Measurements from ENCODE around the gene TMEM254. TPM values are rescaled to one million over a fixed set of nuclear protein-coding genes. Genes with fewer than 3 reads are reported as not detected.
"Not testable (repeated sequence)": the region's sequence is repeated elsewhere in the genome, so short reads cannot be mapped to it uniquely, and the experiment has no call there.

Gene TMEM254
- polyA plus RNA-seq, 2 of the 4 experiments (the other 2 are of a cell fraction) = 20.4 to 38.9 TPM

- TF ChIP-seq CBX2 (IDR thresholded peaks at IDR 0.05; ENCODE audit: borderline replicate concordance, low read depth) = no peak
- no peak for TF ChIP-seq CTCF (IDR thresholded peaks at IDR 0.05)
- TF ChIP-seq KDM5A (IDR thresholded peaks at IDR 0.05) = no peak
- TF ChIP-seq MAX (IDR thresholded peaks at IDR 0.05) = no peak
- TF ChIP-seq, protein P1, sequence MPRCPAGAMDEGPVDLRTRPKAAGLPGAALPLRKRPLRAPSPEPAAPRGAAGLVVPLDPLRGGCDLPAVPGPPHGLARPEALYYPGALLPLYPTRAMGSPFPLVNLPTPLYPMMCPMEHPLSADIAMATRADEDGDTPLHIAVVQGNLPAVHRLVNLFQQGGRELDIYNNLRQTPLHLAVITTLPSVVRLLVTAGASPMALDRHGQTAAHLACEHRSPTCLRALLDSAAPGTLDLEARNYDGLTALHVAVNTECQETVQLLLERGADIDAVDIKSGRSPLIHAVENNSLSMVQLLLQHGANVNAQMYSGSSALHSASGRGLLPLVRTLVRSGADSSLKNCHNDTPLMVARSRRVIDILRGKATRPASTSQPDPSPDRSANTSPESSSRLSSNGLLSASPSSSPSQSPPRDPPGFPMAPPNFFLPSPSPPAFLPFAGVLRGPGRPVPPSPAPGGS (IDR thresholded peaks at IDR 0.05) = no peak
- no peak for TF ChIP-seq EHMT2 (IDR thresholded peaks at IDR 0.05; ENCODE audit: low read depth)
- no peak for TF ChIP-seq TFCP2L1 (CRISPR knock-in tag; IDR thresholded peaks at IDR 0.05)
- TF ChIP-seq BHLHE40 (IDR thresholded peaks at IDR 0.05; ENCODE audit: low read depth, low read length) = no peak
- TF ChIP-seq FOXS1 (CRISPR knock-in tag; IDR thresholded peaks at IDR 0.05) = no peak
- TF ChIP-seq, protein P2, sequence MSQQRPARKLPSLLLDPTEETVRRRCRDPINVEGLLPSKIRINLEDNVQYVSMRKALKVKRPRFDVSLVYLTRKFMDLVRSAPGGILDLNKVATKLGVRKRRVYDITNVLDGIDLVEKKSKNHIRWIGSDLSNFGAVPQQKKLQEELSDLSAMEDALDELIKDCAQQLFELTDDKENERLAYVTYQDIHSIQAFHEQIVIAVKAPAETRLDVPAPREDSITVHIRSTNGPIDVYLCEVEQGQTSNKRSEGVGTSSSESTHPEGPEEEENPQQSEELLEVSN (IDR thresholded peaks at IDR 0.05; ENCODE audit: borderline replicate concordance, low read depth) = no peak
- TF ChIP-seq HOXB13 (CRISPR knock-in tag; IDR thresholded peaks at IDR 0.05; ENCODE audit: low read depth) = no peak
These were observed 11.7 kb upstream of the TMEM254 start (continued) for GRCh38 chr10:80066809-80067208.

DNA sequence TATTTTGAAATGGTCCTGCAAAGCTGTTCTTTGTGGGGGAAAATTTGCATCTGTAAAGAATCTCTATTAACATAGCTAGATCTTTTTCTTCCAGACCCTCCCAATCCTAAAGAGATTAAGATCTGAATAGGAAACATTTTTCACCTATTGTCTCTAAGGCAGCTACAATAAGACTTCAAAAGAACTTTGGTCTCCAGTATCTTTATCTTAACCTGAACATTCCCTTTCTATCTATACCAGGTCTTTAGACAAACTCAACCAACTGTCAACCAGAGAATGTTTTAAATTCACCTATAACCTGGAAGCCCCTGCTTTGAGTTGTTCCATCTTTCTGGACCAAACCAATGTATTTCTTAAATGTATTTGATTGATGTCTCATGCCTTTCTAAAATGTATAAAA, 10.6 kb upstream of the TMEM254 start:
- POLR2A ChIA-PET; DNase-seq (ENCODE audit: low read depth in 1 of 2, low spot score in 1 of 2); H3K4me3 ChIP-seq; H3K4me2 ChIP-seq; ATAC-seq; H3K4me1 ChIP-seq; FAIRE-seq; H3K27ac ChIP-seq: not testable (repeated sequence)
- H3K9me3 ChIP-seq = peaks cover 16% of the 10 kb centered on the region
- CTCF ChIA-PET = interaction anchor here (1.1 to 1.2 kb wide), 3 partner anchors 9 to 193 kb away, joined by 3 to 5 read pairs (median 3); no protein-coding TSS in a partner anchor

DNA sequence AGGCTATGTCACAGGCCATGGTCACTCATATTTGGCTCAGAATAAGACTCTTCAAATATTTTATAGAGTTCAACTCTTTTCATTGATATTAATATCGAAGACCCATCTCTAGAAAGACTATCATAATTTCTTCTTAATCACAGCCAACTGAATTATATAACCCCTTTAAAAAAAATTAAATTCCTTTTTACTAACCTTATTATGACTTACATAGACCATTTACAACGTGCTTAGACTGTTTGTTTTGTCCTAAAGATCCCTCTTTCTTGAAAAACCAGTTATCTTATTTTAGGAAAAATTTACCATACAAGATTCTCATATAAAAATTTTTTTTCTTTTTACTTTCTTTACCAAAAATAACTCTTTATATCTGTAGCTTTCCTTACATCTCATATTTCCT, 10.2 kb upstream of the TMEM254 start:
- FAIRE-seq (no peak), ATAC-seq (no peak), DNase-seq (ENCODE audit: low read depth in 1 of 2, low spot score in 1 of 2) (no peak)
- Histone ChIP-seq H3K4me2 (no peak overlapping the region), H3K4me3 (no peak overlapping the region), H3K9me3 (peaks cover 16% of the 10 kb centered on the region), H3K4me1 (no peaks in the 10 kb centered on the region), H3K27ac (no peak overlapping the region)
- ChIA-PET POLR2A (no interaction called here), CTCF (interaction anchor here (1.2 to 2.2 kb wide), 3 partner anchors 9 to 193 kb away, joined by 3 to 7 read pairs (median 3); no protein-coding TSS in a partner anchor)
- 1% methylated on average over 2 of the region's 2 CpGs for WGBS (ENCODE audit: missing lambda C conversion rate)
- TF ChIP-seq ELK1 (IDR thresholded peaks at IDR 0.05; ENCODE audit: low read depth, low read length) (no peak), ZFP36 (IDR thresholded peaks at IDR 0.05; ENCODE audit: borderline replicate concordance, partially characterized antibody) (peak; percentile 58)

DNA sequence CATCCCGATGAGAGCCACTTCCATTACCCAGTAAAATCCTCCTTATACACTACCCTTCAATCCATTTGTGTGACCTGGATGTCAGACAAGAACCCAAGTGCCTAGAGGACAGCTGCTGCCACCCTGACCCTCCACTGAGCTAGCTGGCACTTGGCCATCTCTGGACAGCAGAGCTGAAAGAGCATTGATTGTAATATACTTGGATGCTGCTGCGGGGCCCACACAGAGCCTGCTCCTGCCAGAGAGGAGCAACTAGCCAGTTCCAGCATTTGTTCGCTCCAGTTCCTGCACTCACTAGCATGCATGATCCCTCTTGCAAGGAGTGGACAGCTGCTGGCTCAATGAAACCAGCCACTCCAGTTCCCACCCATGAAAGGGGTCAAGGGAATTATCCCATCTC, 8.4 kb upstream of the TMEM254 start:
- WGBS (ENCODE audit: missing lambda C conversion rate) = 81% methylated on average over 3 of the region's 3 CpGs
- ATAC-seq = no peak
- H3K27ac ChIP-seq = no peak overlapping the region
- DNase-seq (ENCODE audit: low read depth in 1 of 2, low spot score in 1 of 2) = no peak
- H3K4me1 ChIP-seq = no peaks in the 10 kb centered on the region
- peaks cover 16% of the 10 kb centered on the region for H3K9me3 ChIP-seq
- TF ChIP-seq HMGXB4 (CRISPR knock-in tag; IDR thresholded peaks at IDR 0.05; ENCODE audit: borderline replicate concordance) = no peak
- no peak for TF ChIP-seq ZFP36 (IDR thresholded peaks at IDR 0.05; ENCODE audit: borderline replicate concordance, partially characterized antibody)
- TF ChIP-seq NR3C1 (IDR thresholded peaks at IDR 0.05) = no peak
- no peak for TF ChIP-seq POLR2A (IDR thresholded peaks at IDR 0.05; ENCODE audit: low read length)
- TF ChIP-seq NPAS2 (CRISPR knock-in tag; IDR thresholded peaks at IDR 0.05; ENCODE audit: borderline replicate concordance) = no peak
- no peak for TF ChIP-seq POLR2AphosphoS2 (conservative IDR thresholded peaks at IDR 0.05; ENCODE audit: low read length)
- TF ChIP-seq ZNF302 (CRISPR knock-in tag; IDR thresholded peaks at IDR 0.05) = no peak
- TF ChIP-seq NFE2L2 (conservative IDR thresholded peaks at IDR 0.05; ENCODE audit: low read length) = no peak
- no peak overlapping the region for H3K4me3 ChIP-seq
- ChIA-PET CTCF (interaction anchor here (0.8 to 2.2 kb wide), 4 partner anchors 9 to 140 kb away, joined by 3 to 7 read pairs (median 4); partner anchors contain the start of gene TMEM254), POLR2A (interaction anchor here (0.7 kb wide), 1 partner anchor 9 kb away, joined by 4 read pairs; no protein-coding TSS in a partner anchor)
- FAIRE-seq = no peak
- no peak overlapping the region for H3K4me2 ChIP-seq
